CD4-positive, alpha-beta T cell treated with Interleukin-4 for 1 hour (primary cell): ENCODE results near the gene RANBP10.
A peak's percentile ranks its signal among the peaks of the same experiment; 100 is the strongest.

Experiments
- DNase-seq, 2 donors: peaks; one replicate each; pipeline ENCODE4 v3.0.0-alpha.2; 2020 to 2022

Gene RANBP10

GRCh38 chr16:67734731-67735201 is 71.6 kb downstream of the RANBP10 start:
- no peak for DNase-seq

- DNase-seq, result no peak
These were observed 72.5 kb downstream of the RANBP10 start for GRCh38 chr16:67733734-67734470.

DNA sequence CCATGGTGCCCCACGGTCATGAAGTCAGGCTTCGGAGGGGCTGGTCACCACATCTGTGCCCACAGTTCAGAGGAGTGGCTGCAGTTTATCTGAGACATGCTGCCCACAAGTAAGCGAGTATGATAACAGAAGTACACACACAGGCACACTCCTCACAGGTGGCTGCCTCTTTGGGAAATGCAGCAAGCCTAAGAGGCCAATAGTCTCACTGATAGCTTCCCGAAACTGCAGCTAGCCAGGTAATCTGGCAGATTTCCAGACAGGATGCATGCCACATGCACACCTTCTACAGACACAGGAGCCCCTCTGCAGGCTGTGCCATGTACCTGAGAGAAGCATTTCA is 74.6 kb downstream of the RANBP10 start:
- DNase-seq, result no peak

GRCh38 chr16:67731071-67731752 is 75.1 kb downstream of the RANBP10 start:
- DNase-seq, result no peak

- DNase-seq, result no peak
These were observed 76.0 kb downstream of the RANBP10 start for GRCh38 chr16:67730326-67730725.

GRCh38 chr16:67729636-67730248 is 76.6 kb downstream of the RANBP10 start:
- no peak for DNase-seq

DNA sequence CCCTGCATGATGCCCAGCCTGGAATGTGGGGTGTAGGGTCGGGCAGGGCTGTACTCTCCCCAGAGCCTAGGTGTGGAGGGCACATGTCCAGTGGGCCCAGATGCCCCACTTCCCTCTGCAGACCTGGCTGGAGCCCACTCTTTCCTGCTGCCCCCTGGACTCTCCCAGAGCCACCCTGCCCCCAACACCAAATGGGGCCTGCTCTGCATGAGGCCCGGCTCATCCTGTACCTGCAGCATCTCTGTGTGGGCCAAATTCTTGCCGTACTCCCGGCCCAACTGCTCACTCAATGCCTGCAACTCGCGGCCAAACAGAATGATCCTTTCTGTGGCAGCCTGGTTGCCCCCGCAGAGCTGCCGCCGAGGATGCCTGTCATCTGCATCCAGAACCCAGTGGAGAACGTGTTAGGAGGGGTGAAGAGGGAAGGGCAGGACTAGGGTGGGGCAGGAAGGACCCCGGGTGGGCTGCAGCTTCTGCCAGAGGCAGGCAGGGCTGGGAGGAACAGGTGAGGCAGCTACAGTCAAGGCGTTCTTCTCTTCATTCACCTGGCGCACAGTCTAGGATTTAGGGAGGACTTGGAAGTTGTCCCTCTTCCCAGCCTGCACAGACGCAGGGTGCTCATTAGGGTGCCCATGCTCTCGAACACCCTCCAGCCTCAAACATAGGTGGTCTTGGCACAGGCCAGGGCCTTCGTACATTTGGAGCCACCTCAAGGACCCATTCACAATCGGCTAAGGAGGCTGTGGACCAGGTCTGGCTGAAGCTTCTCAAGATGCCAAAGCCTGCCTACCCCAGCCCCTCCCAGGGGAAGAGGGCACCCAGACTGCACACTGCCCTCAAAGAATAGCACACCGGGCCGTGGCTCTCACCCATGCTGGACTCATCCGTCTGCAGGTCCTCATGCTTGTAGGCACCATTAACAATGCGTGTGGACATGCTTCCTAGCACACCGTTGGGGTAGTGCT is 78.6 kb downstream of the RANBP10 start:
- no peak for DNase-seq

DNA sequence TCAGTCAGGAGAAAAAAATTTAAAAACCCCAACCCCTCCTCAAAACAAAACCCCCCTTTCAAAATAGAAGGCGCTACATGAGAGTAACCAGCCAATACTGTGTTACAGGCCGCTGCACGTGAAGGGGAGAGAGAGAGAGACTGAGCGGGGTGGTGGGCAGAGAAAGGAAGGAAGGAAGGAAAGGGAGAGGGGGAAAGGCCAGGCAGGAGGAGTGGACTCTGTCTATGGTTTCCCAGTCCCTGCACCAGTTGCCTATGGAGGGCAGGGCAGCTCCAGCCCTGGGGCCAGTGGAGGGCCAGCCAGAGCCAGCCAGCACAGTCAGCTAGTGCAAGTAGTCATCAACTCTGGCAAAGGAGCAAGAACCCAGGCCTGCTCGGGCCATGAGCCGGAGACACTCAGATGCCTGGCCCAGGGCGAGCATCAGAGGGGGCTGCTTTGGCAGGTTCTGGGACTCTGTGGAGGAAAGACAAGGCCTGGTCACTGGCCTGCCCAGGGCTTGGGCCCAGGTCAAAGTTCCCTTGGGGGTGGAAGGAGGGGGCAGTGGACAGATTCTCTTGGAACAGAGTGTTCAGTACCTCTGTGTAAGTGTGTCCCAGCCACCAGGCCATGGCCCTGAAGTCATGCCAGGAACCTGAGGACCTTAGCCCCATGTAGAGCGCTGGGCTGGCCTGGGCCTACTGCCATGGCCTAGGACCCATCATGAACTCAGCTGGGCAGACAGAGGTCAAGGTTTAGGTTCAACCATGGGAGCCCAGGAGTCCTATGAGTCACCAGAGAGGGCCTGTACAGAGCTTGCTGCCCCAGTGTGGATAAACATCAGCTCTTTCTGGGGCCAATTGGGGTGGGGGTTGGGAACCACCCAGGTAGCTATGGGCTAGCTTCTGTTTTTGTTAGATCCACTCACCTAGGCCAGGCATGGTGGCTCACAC is 80.0 kb downstream of the RANBP10 start:
- no peak for DNase-seq

GRCh38 chr16:67723911-67724305 is 82.5 kb downstream of the RANBP10 start:
- no peak for DNase-seq

DNA sequence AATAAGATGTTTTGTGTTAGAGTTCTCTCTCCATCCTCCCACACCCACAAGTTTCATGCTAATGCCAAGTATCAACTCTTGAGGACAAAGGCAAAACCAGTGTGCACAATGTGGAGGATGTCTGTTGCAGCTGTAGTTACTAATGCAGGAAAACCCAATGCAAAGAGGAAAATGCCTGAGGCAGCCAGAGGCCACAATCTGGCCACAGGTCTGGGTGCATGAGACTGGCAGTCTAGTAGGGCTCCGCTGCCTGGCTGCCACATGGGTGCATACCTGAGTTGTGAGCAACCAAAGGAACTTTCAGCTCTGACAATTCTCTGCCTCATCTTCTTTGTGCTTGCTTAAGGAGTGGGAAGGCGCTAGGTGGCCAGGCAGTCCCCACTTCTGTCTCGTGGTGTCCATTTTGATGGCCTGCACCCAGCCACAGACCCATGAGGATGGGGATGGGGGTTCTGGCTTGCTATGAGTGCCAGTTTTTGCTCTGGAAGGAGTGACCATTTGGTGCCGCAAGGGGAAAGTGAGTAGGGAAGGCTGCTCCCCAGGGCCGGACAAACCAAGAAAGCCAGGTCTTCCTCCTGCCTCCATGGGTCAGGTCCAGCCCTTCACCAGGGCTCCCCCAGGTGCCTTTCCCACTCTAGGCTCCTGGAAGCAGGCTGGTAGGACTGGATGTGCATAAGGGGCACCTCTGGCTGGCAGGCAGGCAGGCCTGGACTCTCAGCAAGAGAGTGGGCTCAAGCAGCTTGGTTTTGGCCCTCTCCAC is 83.0 kb downstream of the RANBP10 start:
- DNase-seq, result no peak

GRCh38 chr16:67720236-67720635 is 86.1 kb downstream of the RANBP10 start:
- no peak for DNase-seq

DNA sequence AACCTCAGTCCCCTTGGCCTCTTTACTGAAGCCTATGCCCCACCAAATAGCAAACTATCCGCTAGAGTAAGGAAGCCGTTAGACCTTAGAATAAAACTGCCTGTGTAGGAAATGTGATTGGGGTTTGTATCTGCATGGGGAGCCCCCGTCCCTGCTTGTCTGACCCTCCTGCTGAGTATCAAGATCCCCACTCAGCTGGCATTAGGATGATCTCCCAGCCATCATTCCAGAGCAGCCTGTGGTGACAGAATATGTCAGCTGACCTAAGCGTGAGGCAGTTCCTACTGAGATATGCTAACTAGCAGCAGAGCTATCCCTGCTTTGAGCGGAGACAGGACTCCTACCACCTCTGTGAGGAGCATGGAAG is 86.6 kb downstream of the RANBP10 start:
- peak in 1 of 2 donors; percentile 17 for DNase-seq

- peak; percentile 97 for DNase-seq
These were observed 87.1 kb downstream of the RANBP10 start, which contains the start of gene GFOD2 for GRCh38 chr16:67719048-67719777. Gene GFOD2 (minus strand): TSS chr16:67719316. CDS start chr16:67685715, 33,601 bp downstream.

DNA sequence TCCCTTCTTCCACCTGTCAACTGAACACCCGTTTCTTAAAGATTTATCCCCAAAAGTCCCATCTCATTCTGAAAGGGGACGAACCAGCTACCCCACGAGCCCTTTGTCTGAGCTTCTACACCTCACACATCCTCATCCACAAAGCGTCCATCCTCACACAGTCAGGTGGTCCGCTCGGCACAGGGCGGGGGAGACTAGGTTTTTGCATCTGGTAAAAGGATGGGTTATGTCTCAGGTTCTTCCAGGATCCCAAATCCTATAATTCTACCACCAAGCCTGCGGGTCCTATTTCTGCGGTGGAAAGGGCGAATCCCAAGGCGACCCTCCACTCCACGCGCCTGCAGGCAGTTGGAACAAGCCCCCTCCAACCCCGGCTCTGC is 87.7 kb downstream of the RANBP10 start:
- DNase-seq, result peak in 1 of 2 donors; percentile 3

DNA sequence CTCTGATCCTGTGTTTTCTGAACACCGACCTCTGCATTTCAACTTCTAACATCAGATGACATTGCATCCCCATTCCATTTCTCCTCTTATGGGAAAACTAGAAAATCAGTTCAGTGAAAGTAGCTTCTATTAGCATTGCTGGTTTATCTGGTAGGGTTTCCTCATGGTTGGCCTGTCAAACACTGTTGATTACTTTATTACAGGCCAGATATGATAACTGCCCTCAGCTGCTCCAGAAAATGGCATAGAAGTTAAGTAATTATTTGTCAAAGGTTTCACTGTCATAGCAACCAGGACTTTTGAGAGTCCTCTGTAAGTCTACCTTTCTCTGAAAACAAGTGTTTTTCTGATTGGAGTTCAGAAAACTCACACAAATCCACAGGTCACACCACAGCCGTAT is 90.3 kb downstream of the RANBP10 start:
- no peak for DNase-seq

- no peak for DNase-seq
These were observed 91.8 kb downstream of the RANBP10 start for GRCh38 chr16:67714522-67714921.

- DNase-seq, result no peak
These were observed 92.6 kb downstream of the RANBP10 start for GRCh38 chr16:67713647-67714273.

DNA sequence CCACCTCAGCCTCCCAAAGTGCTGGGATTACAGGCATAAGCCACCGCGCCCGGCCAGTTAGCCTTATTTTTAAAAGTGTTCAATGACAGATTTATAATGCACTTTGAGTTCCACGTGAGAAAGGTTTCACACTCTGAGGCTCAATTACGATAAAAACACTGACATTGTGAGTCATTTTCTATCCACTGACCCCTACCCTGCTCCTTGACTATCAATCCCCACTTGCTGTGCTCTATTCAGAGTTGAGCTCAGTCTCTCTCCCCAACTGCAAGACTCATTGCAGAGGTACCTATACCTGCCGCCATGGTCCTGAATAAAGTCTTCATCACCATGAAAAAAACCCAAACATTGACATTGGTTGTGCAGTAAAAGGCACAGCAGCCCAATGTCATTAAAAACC is 95.8 kb downstream of the RANBP10 start:
- no peak for DNase-seq

- DNase-seq, result no peak
These were observed 97.3 kb downstream of the RANBP10 start for GRCh38 chr16:67709050-67709449.

DNA sequence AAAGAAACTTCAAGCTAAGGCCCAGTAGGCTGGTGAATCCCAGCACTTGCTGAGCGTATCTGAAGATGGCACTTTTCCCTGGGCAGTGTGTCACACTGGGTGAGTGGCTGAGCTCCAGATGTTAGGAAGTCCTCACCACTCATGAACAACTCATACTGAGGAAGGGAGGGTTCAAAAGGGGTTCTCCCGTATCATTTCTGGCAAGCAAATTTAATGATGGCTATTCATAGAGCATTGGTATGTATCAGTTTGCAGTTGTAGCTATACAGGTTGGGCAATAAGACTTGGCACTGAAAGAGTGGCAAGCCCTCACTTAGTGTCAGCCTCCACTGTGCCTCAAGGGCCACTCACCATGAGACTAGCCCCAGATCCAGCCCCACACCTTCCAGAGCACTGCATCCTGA is 98.0 kb downstream of the RANBP10 start:
- DNase-seq, result no peak
